GM19324 (cell line): ENCODE measurements around the gene CD302.
"Not testable (repeated sequence)": the region's sequence is repeated elsewhere in the genome, so short reads cannot be mapped to it uniquely, and the experiment has no call there.

Experiments used
- ATAC-seq: cut with Tn5 transposase; IDR thresholded peaks from one replicate; pipeline ENCODE4 v1.9.1; 2021; ENCODE audit warnings: mild to moderate bottlenecking, moderate library complexity; ENCODE audit not compliant: unreplicated experiment, low FRiP score

Gene CD302

DNA sequence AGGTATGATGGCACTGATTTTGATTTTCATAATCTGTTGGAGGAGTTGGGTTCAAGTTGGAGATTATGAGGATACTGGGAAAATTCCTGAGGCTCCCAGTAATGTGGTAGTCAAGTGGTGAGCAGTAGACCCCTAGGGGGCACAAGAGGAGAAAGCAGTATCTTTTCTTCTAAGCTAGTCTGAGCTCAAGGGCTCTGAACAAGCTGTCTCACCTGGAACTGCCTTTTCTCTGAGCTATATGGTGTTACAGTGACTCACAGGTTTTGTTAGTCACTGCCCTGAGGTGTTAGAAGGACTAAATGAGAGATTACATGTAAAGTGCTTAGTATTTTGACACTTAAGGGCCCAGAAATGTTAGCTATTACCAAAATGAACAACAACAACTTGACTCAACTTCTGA, 42.2 kb downstream of the CD302 start:
- no peak for ATAC-seq

DNA sequence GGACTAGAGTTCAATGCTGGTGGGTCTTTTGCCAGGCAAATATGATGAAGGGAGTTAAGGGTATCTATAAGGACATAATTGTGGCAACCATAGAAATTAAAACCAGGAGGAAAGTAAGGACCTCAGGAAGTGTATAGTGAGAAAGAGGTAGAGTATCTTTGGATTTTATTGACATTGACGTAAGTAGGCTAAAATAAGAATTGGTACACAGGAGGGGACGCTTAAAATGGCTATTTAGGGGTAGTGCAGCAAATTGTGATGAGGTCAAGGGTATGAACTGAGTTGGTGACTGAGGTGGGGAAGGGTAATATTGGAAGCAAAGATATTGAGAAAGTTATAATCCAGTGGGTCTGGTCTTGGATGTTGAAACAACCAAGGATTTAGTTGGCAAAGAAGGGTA, 43.0 kb downstream of the CD302 start:
- no peak for ATAC-seq

DNA sequence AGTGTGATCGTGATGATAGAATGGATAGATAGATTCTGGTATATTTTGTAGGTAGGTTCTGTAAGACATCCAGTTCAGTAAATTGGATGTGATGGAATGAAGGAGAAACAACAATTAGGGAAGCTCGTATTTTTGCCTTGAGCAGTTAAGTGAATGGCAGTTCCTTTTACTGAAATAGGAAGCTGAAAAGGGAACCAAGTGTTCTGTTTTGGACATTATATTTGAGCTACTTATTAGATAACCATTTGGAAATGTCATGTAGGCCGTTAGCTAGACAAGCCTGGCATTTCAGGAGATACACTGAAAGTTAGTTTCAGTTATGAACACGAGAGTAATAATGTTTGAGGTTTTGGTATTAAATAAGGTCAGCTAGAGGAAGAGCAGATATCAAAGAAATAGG, 44.2 kb downstream of the CD302 start:
- ATAC-seq = no peak

DNA sequence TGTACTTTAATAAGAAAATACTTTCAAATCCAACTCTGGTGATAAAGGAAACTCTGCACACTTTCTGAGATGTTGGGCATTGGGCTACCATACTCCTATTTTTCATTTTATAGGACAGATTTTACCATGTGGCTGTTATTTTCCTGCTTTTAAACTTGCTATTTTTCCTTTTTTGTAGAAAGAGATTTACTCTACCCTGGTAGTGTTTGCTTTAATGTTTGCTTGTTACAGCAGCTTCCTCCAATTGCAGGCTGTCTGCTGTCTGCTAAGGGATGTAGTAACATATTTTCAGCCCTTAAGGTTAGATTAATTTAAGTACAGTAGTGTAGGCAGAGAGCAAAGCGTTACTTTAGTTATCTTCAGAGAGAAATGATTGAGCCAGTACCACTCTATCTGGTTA, 47.1 kb downstream of the CD302 start:
- no peak for ATAC-seq

DNA sequence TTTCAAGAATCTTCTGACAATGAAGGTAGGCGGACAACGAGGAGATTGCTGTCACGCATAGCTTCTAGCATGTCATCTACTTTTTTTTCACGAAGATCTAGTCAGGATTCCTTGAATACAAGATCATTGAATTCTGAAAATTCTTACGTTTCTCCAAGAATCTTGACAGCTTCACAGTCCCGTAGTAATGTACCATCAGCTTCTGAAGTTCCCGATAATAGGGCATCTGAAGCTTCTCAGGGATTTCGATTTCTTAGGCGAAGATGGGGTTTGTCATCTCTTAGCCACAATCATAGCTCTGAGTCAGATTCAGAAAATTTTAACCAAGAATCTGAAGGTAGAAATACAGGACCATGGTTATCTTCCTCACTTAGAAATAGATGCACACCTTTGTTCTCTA, 49.9 kb downstream of the CD302 start:
- ATAC-seq = no peak

DNA sequence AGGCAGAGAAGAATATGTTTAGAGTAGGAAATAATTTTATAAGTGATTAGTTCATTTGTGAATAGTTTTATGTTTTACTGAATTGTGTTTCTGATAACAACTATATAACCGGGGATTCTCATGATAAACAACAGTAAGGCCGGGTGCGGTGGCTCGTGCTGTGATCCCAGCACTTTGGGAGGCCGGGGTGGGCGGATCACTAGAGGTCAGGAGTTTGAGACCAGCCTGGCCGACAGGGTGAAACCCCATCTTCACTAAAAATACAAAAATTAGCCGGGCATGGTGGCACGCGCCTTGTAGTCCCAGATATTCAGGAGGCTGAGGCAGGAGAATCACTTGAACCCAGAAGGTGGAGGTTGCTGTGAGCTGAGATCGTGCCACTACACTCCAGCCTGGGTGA, 52.8 kb downstream of the CD302 start:
- ATAC-seq = not testable (repeated sequence)

DNA sequence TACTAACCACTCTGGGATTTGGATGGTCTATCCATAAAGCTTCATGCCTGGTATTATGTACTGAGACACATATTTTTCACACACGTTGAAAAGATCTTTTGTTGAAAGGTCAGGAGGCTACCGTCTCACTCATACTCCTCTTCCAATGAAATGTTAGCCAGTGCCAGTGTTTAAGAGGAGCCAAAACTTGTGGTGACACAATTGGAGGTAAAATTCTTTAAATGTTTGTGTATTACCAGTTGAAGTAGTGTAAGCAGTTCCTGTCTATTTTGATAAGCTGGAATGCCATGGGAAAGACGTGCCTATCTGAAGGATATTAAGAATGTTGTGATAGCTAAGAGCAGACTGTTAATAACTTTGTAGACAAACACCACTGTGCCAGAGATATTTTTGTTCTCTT, 53.6 kb downstream of the CD302 start:
- no peak for ATAC-seq

DNA sequence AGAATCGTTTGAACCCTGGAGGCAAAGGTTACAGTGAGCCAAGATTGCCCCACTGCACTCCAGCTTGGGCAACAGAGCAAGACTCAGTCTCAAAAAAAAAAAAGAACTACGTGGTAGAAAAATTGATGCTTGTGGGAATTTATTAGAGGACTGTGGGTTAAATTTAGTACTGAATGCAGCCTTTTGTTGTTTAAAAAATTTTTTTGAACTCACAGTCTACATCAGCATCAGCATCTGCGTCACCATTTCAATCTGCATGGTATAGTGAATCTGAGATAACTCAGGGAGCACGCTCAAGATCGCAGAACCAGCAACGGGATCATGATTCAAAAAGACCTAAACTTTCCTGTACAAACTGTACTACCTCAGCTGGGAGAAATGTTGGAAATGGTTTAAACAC, 55.2 kb downstream of the CD302 start:
- no peak for ATAC-seq

DNA sequence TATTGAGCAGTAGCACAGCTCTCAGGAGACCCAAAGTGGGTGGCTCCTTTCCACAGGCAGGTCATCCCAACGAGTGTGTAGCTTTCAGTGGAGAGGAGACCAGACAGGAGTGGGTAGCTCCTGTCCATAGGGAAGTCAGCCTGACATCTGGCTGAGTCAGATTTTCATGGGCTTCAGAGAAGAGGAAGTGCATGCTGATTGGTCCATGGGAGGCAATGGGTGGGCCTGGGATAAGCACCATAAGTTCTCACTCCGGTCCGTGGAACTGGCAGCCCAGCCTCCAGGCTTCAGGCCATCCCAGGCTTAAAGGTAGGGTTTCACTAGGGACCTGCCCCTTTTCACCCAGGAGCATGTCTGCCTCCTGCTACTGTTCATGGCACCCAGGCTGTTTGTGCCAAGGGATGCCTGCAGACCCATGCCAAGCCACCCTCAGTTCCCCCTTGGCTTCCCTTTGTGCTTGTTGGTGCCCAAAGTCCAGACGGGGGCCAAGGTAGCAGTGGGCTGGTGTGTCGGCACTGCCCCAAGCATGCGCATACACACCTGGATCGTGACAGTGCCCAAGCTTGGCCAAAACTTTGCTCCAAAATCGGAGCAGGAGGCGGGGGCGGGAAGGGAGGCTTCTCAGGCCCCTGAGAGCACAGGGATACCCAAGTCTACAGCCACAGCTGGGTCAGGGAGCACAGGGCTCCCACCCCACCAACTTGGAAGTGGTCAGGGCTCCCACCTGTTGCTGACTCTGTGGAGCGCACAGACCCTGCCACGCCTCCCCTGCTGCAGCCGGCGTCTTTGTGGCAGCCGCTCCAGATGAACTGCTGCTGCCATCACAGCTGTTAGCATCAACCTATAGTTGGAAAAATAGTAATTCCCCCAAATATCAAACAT, 59.3 kb downstream of the CD302 start:
- ATAC-seq = no peak

DNA sequence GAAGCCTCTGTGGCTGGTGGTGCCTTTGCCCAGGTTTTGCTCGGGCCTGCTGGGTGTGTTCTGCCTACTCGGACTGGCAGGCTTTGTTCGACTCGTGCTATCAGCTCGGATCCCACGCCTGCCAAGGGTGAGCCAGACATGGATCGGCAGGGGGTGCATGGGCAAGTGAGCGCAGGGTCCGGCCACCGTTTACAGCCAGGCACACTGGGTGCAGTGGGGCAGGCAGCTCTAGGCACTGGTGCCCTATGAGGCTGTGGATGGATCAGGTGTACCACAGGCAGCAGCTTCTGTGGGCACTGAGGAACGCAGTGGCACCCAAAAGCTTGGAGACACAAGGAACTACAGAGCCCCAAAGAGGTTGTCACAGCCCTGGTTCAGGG, 60.1 kb downstream of the CD302 start:
- no peak for ATAC-seq

DNA sequence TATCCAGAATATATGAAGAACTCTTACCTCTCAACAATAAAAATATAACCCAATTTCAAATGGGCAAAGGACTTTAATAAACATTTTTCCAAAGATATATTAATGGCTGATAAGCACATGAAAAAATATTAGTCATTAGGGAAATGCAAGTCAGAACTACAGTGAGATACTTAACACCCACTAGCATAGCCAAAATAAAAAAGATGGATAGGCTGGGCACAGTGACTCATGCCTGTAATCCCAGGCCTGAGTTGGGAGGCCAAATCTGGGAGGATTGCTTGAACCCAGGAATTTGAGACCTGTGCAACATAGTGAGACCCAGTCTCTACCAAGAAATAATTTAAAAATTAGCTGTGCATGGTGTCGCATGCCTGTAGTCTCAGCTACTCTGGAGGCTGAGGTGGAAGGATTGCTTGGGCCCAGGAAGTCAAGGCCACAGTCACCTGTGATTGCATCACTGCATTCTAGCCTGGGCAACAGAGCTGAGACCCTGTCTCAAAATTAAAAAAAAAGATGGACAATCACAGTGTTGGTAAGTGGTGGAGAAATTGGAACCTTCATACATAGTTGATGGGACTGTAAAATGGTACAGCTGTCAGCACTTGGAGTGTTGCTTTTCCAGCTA, 60.6 kb downstream of the CD302 start:
- no peak for ATAC-seq

DNA sequence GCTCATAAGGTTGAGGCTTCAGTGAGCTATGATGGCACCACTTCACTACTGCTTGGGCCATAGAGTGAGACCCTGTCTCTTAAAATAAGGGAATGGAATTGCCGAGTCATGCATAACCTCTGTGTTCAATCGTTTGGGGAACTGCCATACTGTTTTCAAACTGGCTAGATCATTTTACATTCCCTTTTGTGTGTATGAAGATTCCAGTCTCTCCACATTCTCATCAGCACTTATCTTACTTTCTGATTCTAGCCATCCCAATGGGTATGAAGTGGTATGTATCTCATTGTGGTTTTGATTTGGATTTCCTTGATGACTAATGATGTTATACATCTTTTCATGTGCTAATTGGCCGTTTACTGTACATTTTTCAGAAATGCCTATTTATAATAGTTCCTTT, 62.0 kb downstream of the CD302 start:
- ATAC-seq = no peak

DNA sequence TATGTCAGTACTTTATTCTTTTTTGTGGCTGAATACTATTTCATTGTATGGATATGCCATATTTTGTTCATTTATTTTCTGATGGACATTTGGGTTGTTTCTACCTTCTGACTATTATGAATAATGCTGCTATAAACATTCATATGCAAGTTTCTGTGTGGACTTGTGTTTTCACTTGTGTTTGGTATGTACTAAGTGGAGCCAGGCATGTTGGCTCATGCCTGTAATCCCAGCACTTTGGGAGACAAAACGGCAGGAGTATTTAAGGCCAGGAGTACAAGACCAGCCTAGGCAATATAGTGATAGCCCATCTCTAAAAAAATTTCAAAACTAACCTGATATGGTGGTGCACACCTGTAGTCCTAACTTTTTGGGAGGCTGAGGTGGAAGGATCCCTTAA, 62.4 kb downstream of the CD302 start:
- ATAC-seq = no peak

DNA sequence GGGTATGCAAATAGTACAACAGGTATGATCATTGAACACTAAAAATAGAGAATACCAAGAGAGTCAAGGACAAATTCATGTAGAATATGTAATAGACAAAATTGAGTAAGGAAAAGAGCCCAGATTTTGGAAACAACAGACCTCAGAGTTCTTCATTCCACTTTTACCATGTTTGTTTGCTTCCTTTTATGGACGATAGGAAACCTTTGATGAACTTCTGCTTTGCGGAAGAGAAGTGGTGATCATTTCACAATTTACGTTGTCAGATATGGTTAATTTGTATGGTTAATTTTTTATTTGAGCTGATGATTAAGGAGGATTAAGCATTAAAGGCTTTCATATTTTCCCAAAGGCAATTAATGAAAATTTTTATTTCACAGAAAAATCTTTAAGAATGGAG, 69.4 kb downstream of the CD302 start:
- no peak for ATAC-seq

DNA sequence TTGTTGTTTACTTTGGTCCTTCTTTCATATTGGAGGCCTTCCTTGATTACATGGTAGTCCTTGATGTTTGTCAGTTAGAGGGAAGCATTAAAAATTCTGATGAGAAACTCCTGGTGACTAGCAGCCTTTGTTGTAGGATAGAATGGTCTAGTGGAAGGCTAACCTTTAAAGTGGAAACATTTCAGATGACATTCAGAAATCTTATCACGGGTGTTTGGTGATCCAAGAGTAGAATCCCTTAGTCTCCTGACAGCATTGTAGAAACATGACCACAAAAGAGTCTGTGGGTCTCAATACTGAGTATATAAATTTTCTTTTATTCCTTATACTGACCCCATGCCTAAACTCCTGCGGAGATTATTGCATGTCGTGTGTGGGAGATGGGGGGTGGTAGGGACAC, 72.3 kb downstream of the CD302 start:
- no peak for ATAC-seq

DNA sequence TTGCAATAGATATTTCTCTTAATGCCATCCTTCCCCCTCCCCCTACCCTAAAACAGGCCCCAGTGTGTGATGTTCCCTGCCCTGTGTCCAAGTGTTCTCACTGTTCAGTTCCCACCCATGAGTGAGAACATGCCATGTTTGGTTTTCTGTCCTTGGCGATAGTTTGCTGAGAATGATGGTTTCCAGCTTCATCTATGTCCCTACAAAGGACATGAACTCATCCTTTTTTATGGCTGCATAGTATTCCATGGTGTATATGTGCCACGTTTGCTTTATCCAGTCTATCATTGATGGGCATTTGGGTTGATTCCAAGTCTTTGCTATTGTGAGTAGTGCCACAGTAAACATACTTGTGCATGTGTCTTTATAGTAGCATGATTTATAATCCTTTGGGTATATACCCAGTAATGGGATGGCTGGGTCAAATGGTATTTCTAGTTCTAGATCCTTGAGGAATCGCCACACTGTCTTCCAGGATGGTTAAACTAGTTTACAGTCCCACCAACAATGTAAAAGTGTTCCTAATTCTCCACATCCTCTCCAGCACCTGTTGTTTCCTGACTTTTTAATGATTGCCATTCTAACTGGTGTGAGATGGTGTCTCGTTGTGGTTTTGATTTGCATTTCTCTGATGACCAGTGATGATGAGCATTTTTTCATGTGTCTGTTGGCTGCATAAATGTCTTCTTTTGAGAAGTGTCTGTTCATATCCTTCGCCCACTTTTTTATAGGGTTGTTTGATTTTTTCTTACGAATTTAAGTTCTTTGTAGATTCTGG, 73.0 kb downstream of the CD302 start:
- ATAC-seq = not testable (repeated sequence)

DNA sequence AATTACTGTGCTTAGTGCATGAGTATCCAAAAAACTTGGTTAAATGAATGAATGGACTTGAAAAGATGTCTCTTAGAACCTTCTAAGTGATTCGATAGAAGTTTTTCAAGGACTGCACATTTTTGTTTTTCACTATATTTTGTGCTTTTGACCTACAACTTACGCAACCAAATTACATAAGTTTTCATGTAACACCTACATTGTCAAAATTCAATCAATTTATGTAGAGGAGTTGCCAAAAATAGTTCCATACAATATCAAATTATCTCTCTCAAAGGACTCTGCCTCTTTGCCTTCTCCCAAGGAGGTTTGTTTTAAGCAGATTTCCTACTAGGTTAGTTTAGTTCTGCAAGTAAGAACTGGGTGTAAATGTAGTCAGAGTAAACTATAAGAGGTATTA, 75.4 kb downstream of the CD302 start:
- ATAC-seq = no peak

DNA sequence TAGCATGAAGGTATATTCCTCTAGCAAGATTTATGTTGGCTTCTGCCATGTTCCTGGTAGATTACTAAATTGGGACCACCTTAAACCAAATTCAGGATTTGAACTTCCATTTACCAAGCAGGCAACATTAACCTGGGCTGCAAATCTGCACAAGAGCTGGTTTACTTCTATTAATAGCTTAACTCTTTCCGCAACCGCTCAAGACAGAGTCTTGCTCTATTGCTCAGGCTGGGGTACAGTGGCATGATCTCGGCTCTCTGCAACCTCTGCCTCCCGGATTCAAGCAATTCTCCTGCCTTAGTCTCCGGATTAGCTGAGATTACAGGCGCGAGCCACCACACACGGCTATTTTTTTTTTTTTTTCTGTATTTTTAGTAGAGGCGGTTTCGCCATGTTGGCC, 77.3 kb downstream of the CD302 start:
- ATAC-seq = no peak
